H1 (cell line): ENCODE measurements around the gene PRR5L. TPM values are rescaled to one million over a fixed set of nuclear protein-coding genes. Genes with fewer than 3 reads are reported as not detected.

Experiments used
- polyA plus RNA-seq, 7 experiments: library from polyadenylated mRNA; depleted of rRNA in 3 of 7; stranded (reverse) in 5 of 7; unstranded in 2 of 7; fragments of >200 nt in 5 of 7; fragments of 200-250 nt in 2 of 7; gene quantifications; 1 replicate in 5 of 7; 2 replicates in 1 of 7; 4 replicates in 1 of 7; pipeline versions ENCODE4 v1.2.1 to v1.2.3, GENCODE V29; 2011 to 2013; ENCODE audit warnings: missing spikeins in 2 of 7, mixed read lengths in 2 of 7
- total RNA-seq: library from RNA; stranded (reverse); fragmentation: NEBNext Ultra II Directional; extraction: Animal tissue kit (Norgen Biotek cat#: 25700); gene quantifications from 2 replicates; pipeline ENCODE4 v1.2.1, GENCODE V29; 2021
- TF ChIP-seq, protein P1 (sequence below), 3 experiments: IDR thresholded peaks; 1 replicate in 2 of 3; 2 replicates in 1 of 3; pipeline versions ENCODE4 v1.5.1 to v1.6.1; 2011; ENCODE audit warnings: low read length in 3 of 3, mild to moderate bottlenecking in 3 of 3, inconsistent platforms in 2 of 3, low read depth in 1 of 3, moderate library complexity in 1 of 3; ENCODE audit not compliant: insufficient read depth in 1 of 3; ENCODE audit errors: control extremely low read depth in 1 of 3

PRR5L gene
- total and polyA plus RNA-seq, 2 of the 8 experiments (the other 6 are each of a cell fraction or from before 2014, with no cell fraction given), result 6.6 to 10.1 TPM

DNA sequence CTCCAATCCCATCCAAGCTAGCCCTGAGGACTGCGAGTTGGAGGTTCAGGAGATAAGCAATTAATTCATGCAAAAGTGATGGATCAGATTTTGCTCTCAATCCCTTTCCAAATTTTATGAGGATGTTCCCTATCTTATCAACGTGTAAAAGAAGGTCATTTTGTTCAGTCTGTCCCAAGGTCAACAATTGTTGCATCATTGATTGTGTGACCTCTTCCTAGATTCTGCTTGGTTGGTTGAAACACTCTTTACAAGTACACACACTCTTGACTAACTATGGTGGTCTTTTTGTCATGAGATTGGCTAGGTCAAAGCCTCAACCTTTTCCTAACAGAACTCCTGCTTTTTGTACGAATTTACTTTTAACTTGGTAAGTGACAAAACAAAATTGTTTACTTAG is 48.6 kb upstream of the PRR5L start (continued):
- TF ChIP-seq, protein P1, sequence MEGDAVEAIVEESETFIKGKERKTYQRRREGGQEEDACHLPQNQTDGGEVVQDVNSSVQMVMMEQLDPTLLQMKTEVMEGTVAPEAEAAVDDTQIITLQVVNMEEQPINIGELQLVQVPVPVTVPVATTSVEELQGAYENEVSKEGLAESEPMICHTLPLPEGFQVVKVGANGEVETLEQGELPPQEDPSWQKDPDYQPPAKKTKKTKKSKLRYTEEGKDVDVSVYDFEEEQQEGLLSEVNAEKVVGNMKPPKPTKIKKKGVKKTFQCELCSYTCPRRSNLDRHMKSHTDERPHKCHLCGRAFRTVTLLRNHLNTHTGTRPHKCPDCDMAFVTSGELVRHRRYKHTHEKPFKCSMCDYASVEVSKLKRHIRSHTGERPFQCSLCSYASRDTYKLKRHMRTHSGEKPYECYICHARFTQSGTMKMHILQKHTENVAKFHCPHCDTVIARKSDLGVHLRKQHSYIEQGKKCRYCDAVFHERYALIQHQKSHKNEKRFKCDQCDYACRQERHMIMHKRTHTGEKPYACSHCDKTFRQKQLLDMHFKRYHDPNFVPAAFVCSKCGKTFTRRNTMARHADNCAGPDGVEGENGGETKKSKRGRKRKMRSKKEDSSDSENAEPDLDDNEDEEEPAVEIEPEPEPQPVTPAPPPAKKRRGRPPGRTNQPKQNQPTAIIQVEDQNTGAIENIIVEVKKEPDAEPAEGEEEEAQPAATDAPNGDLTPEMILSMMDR (IDR thresholded peaks at IDR 0.05; ENCODE audit: control extremely low read depth in 1 of 3, insufficient read depth in 1 of 3, low read depth in 1 of 3, low read length in 3 of 3), result no peak
